Measurements from ENCODE around the gene PTPRM.

PTPRM gene

GRCh38 chr18:8296886-8297616, 729.9 kb downstream of the PTPRM start:
- DNase-seq (ENCODE audit: low read depth in 2 of 3, low spot score in 2 of 3), result no peak

- DNase-seq (ENCODE audit: low read depth in 2 of 3, low spot score in 2 of 3), result no peak
These were observed 731.1 kb downstream of the PTPRM start for GRCh38 chr18:8298186-8298585.

GRCh38 chr18:8299054-8299980, 732.2 kb downstream of the PTPRM start:
- DNase-seq (ENCODE audit: low read depth in 2 of 3, low spot score in 2 of 3), result no peak

GRCh38 chr18:8300751-8301410, 733.8 kb downstream of the PTPRM start:
- DNase-seq (ENCODE audit: low read depth in 2 of 3, low spot score in 2 of 3), result no peak

- no peak for DNase-seq (ENCODE audit: low read depth in 2 of 3, low spot score in 2 of 3)
These were observed 734.5 kb downstream of the PTPRM start for GRCh38 chr18:8301427-8302172.

GRCh38 chr18:8303151-8303755, 736.1 kb downstream of the PTPRM start:
- DNase-seq (ENCODE audit: low read depth in 2 of 3, low spot score in 2 of 3), result no peak

GRCh38 chr18:8307960-8308359, 740.8 kb downstream of the PTPRM start:
- DNase-seq (ENCODE audit: low read depth in 2 of 3, low spot score in 2 of 3), result no peak

GRCh38 chr18:8313043-8313442, 745.9 kb downstream of the PTPRM start:
- DNase-seq (ENCODE audit: low read depth in 2 of 3, low spot score in 2 of 3), result no peak

- no peak for DNase-seq (ENCODE audit: low read depth in 2 of 3, low spot score in 2 of 3)
These were observed 747.0 kb downstream of the PTPRM start for GRCh38 chr18:8314124-8314523.

GRCh38 chr18:8319798-8320489, 752.8 kb downstream of the PTPRM start:
- no peak for DNase-seq (ENCODE audit: low read depth in 2 of 3, low spot score in 2 of 3)

GRCh38 chr18:8322486-8322885, 755.4 kb downstream of the PTPRM start:
- no peak for DNase-seq (ENCODE audit: low read depth in 2 of 3, low spot score in 2 of 3)

- no peak for DNase-seq (ENCODE audit: low read depth in 2 of 3, low spot score in 2 of 3)
These were observed 757.4 kb downstream of the PTPRM start for GRCh38 chr18:8324343-8325065.

GRCh38 chr18:8326763-8327394, 759.8 kb downstream of the PTPRM start:
- DNase-seq (ENCODE audit: low read depth in 2 of 3, low spot score in 2 of 3), result no peak

- DNase-seq (ENCODE audit: low read depth in 2 of 3, low spot score in 2 of 3), result no peak
These were observed 761.0 kb downstream of the PTPRM start for GRCh38 chr18:8328126-8328525.

- DNase-seq (ENCODE audit: low read depth in 2 of 3, low spot score in 2 of 3), result no peak
These were observed 762.2 kb downstream of the PTPRM start for GRCh38 chr18:8329186-8329771.

GRCh38 chr18:8330575-8330974, 763.5 kb downstream of the PTPRM start:
- DNase-seq (ENCODE audit: low read depth in 2 of 3, low spot score in 2 of 3), result no peak

GRCh38 chr18:8332286-8332685, 765.2 kb downstream of the PTPRM start:
- DNase-seq (ENCODE audit: low read depth in 2 of 3, low spot score in 2 of 3), result no peak

GRCh38 chr18:8333961-8334360, 766.8 kb downstream of the PTPRM start:
- DNase-seq (ENCODE audit: low read depth in 2 of 3, low spot score in 2 of 3), result no peak

GRCh38 chr18:8337211-8337610, 770.1 kb downstream of the PTPRM start:
- no peak for DNase-seq (ENCODE audit: low read depth in 2 of 3, low spot score in 2 of 3)

All from activated CD8-positive, alpha-beta memory T cell treated with anti-CD3 and anti-CD28 coated beads for 48 hours (primary cell).